ENCODE data around the gene WDR37. TPM values are rescaled to one million over a fixed set of nuclear protein-coding genes. Genes with fewer than 3 reads are reported as not detected.

Gene WDR37
- total and polyA plus RNA-seq, 9 of the 15 experiments (the other 6 are each of a cell fraction or from before 2014, with no cell fraction given), result 2.3 to 11.6 (median 6.7) TPM

GRCh38 chr10:1148855-1149605, 92.8 kb downstream of the WDR37 start:
- in situ Hi-C loops (cut with MboI) (no loop called here), intact Hi-C loops (cut with micrococcal nuclease) (no loop called here)
- no TSS peak for BruUV-seq (replicated peaks)
- 53% methylated on average over 17 of the region's 17 CpGs for WGBS (ENCODE audit: insufficient coverage, low coverage, missing lambda C conversion rate)
- H3K4me2 ChIP-seq (ENCODE audit: insufficient read depth, low read length), result no peak overlapping the region; the same call in 1 of the 2 replicates
- no peak overlapping the region for H3K4me3 ChIP-seq
- no peaks in the 10 kb centered on the region for H3K36me3 ChIP-seq (ENCODE audit: control insufficient read depth, insufficient read depth, low read length)
- no peaks in the 10 kb centered on the region for H3K9me3 ChIP-seq (replicated peaks; ENCODE audit: control insufficient read depth, insufficient read depth, low read depth, low read length)
- H3K9ac ChIP-seq (ENCODE audit: insufficient read depth in 1 of 2, low read depth in 2 of 2, low read length in 2 of 2), result no peak overlapping the region
- no peaks in the 10 kb centered on the region for H3K79me2 ChIP-seq (ENCODE audit: control insufficient read depth, insufficient read depth, low read length)
- no peak for FAIRE-seq
- H3K27me3 ChIP-seq (ENCODE audit: control insufficient read depth in 2 of 2, insufficient read depth in 2 of 2, low read length in 2 of 2), result peaks cover 1 to 2% of the 10 kb centered on the region in 2 experiments; a peak in 2 of 5 replicates
- ATAC-seq, result no peak
- no peak overlapping the region for H3K27ac ChIP-seq (ENCODE audit: extremely low read depth, low read depth, low read length)
- H4K20me1 ChIP-seq (replicated peaks; ENCODE audit: control insufficient read depth, insufficient read depth, low read length), result no peaks in the 10 kb centered on the region
- TF ChIP-seq ETV5 (CRISPR knock-in tag; IDR thresholded peaks at IDR 0.05; ENCODE audit: low read depth) (no peak), ZBTB26 (CRISPR knock-in tag; IDR thresholded peaks at IDR 0.05) (no peak), STAT6 (CRISPR knock-in tag; IDR thresholded peaks at IDR 0.05) (no peak)
- ChIA-PET POLR2A (interaction anchor here (1.0 kb wide), 2 partner anchors 15 to 360 kb away, joined by 3 read pairs; no protein-coding TSS in a partner anchor), CTCF (ENCODE audit: low intra/inter-chr PET ratio) (no interaction called here)
- no peaks in the 10 kb centered on the region for H3K9me1 ChIP-seq (ENCODE audit: control insufficient read depth, insufficient read depth, low read length)
- H3K4me1 ChIP-seq (replicated peaks in 1 of 2; ENCODE audit: control insufficient read depth in 2 of 2, insufficient read depth in 2 of 2, low read length in 2 of 2), result peaks cover 7 to 18% of the 10 kb centered on the region in 2 experiments; a peak in 3 of 5 replicates
- DNase-seq (ENCODE audit: extremely low read depth in 1 of 4, low spot score in 3 of 4), result no peak
- no peak overlapping the region for H2AFZ ChIP-seq (ENCODE audit: low read depth, low read length)

Data from K562 (cell line).